H9 (cell line): Measurements from ENCODE around the gene RAC2. TPM values are rescaled to one million over a fixed set of nuclear protein-coding genes. Genes with fewer than 3 reads are reported as not detected.
A peak's percentile ranks its signal among the peaks of the same experiment; 100 is the strongest.

Experiments used
- DNase-seq: peaks from one replicate; pipeline ENCODE4 v3.0.0-alpha.2; 2017
- H2AFZ ChIP-seq: one replicate; pipeline ENCODE4 v1.6.1; 2013; ENCODE audit warnings: mild to moderate bottlenecking, low read length, control low read depth, moderate library complexity
- H2AK5ac ChIP-seq: 2 replicates; pipeline ENCODE4 v1.6.1; 2013; ENCODE audit warnings: low read length, control low read depth, mixed read lengths; ENCODE audit not compliant: insufficient read length
- H2BK120ac ChIP-seq: one replicate; pipeline ENCODE4 v1.6.1; 2013; ENCODE audit warnings: low read depth, mild to moderate bottlenecking, low read length, control low read depth, inconsistent platforms; ENCODE audit not compliant: poor library complexity, severe bottlenecking
- H2BK12ac ChIP-seq: 2 replicates; pipeline ENCODE4 v1.6.1; 2013; ENCODE audit warnings: low read length, control low read depth, mixed read lengths, low read depth; ENCODE audit not compliant: insufficient read length
- H2BK15ac ChIP-seq: 2 replicates; pipeline ENCODE4 v1.6.1; 2013; ENCODE audit warnings: low read depth, low read length, control low read depth
- H2BK20ac ChIP-seq: one replicate; pipeline ENCODE4 v1.6.1; 2013; ENCODE audit warnings: low read depth, mild to moderate bottlenecking, low read length, control low read depth, inconsistent platforms; ENCODE audit not compliant: poor library complexity, severe bottlenecking
- H2BK5ac ChIP-seq: 2 replicates; pipeline ENCODE4 v1.6.1; 2013; ENCODE audit warnings: low read length, control low read depth, mixed read lengths; ENCODE audit not compliant: insufficient read length
- H3K14ac ChIP-seq: 2 replicates; pipeline ENCODE4 v1.6.1; 2013; ENCODE audit warnings: low read length, control low read depth; ENCODE audit not compliant: insufficient read depth
- H3K18ac ChIP-seq: 2 replicates; pipeline ENCODE4 v1.6.1; 2013; ENCODE audit warnings: low read depth, mild to moderate bottlenecking, mixed read lengths, low read length, control low read depth; ENCODE audit not compliant: insufficient read length
- H3K23ac ChIP-seq: 2 replicates; pipeline ENCODE4 v1.6.1; 2013; ENCODE audit warnings: low read length, control low read depth, mixed read lengths, low read depth; ENCODE audit not compliant: insufficient read length
- H3K23me2 ChIP-seq: 2 replicates; pipeline ENCODE4 v1.6.1; 2013; ENCODE audit warnings: low read depth, mild to moderate bottlenecking, mixed read lengths, low read length, control low read depth; ENCODE audit not compliant: insufficient read length, poor library complexity, severe bottlenecking
- H3K27ac ChIP-seq: 2 replicates; pipeline ENCODE4 v1.5.1; 2013; ENCODE audit warnings: low read length, control low read depth, mixed read lengths, low read depth; ENCODE audit not compliant: insufficient read length
- H3K27me3 ChIP-seq: 2 replicates; pipeline ENCODE4 v1.6.1; 2013; ENCODE audit warnings: low read length, control low read depth, inconsistent platforms; ENCODE audit not compliant: insufficient read depth
- H3K4ac ChIP-seq: 2 replicates; pipeline ENCODE4 v1.6.1; 2013; ENCODE audit warnings: low read depth, mild to moderate bottlenecking, control low read depth, inconsistent platforms, low read length, moderate library complexity
- H3K4me1 ChIP-seq: 2 replicates; pipeline ENCODE4 v1.6.1; 2013; ENCODE audit warnings: low read length, control low read depth, inconsistent platforms; ENCODE audit not compliant: insufficient read depth
- H3K4me2 ChIP-seq: 2 replicates; pipeline ENCODE4 v1.6.1; 2013; ENCODE audit warnings: low read length, control low read depth, mixed read lengths; ENCODE audit not compliant: insufficient read length, insufficient read depth
- H3K56ac ChIP-seq: 2 replicates; pipeline ENCODE4 v1.6.1; 2013; ENCODE audit warnings: low read depth, mild to moderate bottlenecking, mixed read lengths, low read length, control low read depth; ENCODE audit not compliant: insufficient read length
- H3K79me1 ChIP-seq: 2 replicates; pipeline ENCODE4 v1.6.1; 2013; ENCODE audit warnings: low read depth, mild to moderate bottlenecking, moderate library complexity, low read length, control low read depth, inconsistent platforms; ENCODE audit not compliant: insufficient read depth, poor library complexity, severe bottlenecking
- H3K79me2 ChIP-seq: 2 replicates; pipeline ENCODE4 v1.6.1; 2013; ENCODE audit warnings: low read length, control low read depth, inconsistent platforms; ENCODE audit not compliant: insufficient read depth
- H3K9ac ChIP-seq: 2 replicates; pipeline ENCODE4 v1.6.1; 2013; ENCODE audit warnings: low read length, control low read depth, mixed read lengths; ENCODE audit not compliant: insufficient read length; ENCODE audit errors: extremely low read depth
- H3K9me3 ChIP-seq: one replicate; pipeline ENCODE4 v1.6.1; 2013; ENCODE audit warnings: low read depth, low read length, inconsistent platforms; ENCODE audit not compliant: control insufficient read depth
- H3T11ph ChIP-seq: one replicate; pipeline ENCODE4 v1.6.1; 2013; ENCODE audit warnings: mild to moderate bottlenecking, low read length, control low read depth, inconsistent platforms
- H4K20me1 ChIP-seq: one replicate; pipeline ENCODE4 v1.6.1; 2013; ENCODE audit not compliant: control insufficient read depth, insufficient read length, insufficient read depth
- H4K5ac ChIP-seq: 2 replicates; pipeline ENCODE4 v1.6.1; 2013; ENCODE audit warnings: low read depth, mild to moderate bottlenecking, mixed read lengths, low read length, control low read depth; ENCODE audit not compliant: insufficient read length
- H4K8ac ChIP-seq: replicated peaks from 2 replicates; pipeline ENCODE4 v1.6.1; 2013; ENCODE audit warnings: low read length, control low read depth, mixed read lengths, low read depth; ENCODE audit not compliant: insufficient read length
- H4K91ac ChIP-seq: 2 replicates; pipeline ENCODE4 v1.6.1; 2013; ENCODE audit warnings: low read depth, mild to moderate bottlenecking, moderate library complexity, mixed read lengths, low read length, control low read depth; ENCODE audit not compliant: insufficient read length
- H3K27ac Mint-ChIP-seq, 3 experiments: 2 replicates in 2 of 3; 3 replicates in 1 of 3; pipeline ENCODE4 v1.8.0; 2020 to 2021; ENCODE audit warnings: mixed read lengths in 3 of 3, mild to moderate bottlenecking in 1 of 3, moderate library complexity in 1 of 3
- H3K27me3 Mint-ChIP-seq: 2 replicates; pipeline ENCODE4 v1.8.0; 2021; ENCODE audit warnings: low read depth, mild to moderate bottlenecking, moderate library complexity, mixed read lengths
- H3K36me3 Mint-ChIP-seq, 3 experiments: 2 replicates in 2 of 3; 3 replicates in 1 of 3; pipeline ENCODE4 v1.8.0; 2020 to 2021; ENCODE audit warnings: low read depth in 3 of 3, mixed read lengths in 3 of 3; ENCODE audit not compliant: insufficient read depth in 1 of 3
- H3K4me1 Mint-ChIP-seq, 2 experiments: 2 replicates each; pipeline ENCODE4 v1.8.0; 2020; ENCODE audit warnings: mixed read lengths in 2 of 2
- H3K4me3 Mint-ChIP-seq, 2 experiments: 2 replicates in 1 of 2; 3 replicates in 1 of 2; pipeline ENCODE4 v1.8.0; 2020 to 2021; ENCODE audit warnings: mild to moderate bottlenecking in 2 of 2, mixed read lengths in 2 of 2, moderate library complexity in 1 of 2
- H3K9me3 Mint-ChIP-seq, 2 experiments: 2 replicates in 1 of 2; 3 replicates in 1 of 2; pipeline ENCODE4 v1.8.0; 2020; ENCODE audit warnings: mild to moderate bottlenecking in 2 of 2, mixed read lengths in 2 of 2, moderate library complexity in 1 of 2
- CTCF ChIP-seq: fragments of 200-600 bp; sonication (generic); conservative IDR thresholded peaks from 3 replicates; pipeline ENCODE4 v1.8.0; 2021; ENCODE audit warnings: antibody characterized with exemption, mild to moderate bottlenecking
- WGBS: extraction: QIAGEN DNeasy Blood & Tissue Kit; methylation state at CpG from one replicate; pipeline ENCODE4 v1.1.7; 2013; ENCODE audit warnings: missing lambda C conversion rate, low lambda C conversion rate, mixed read lengths; ENCODE audit not compliant: insufficient read length; ENCODE audit errors: extremely low coverage; 5-methylcytosine and 5-hydroxymethylcytosine counted together
- total RNA-seq: library from RNA; stranded (reverse); gene quantifications from 2 replicates; pipeline ENCODE4 v1.2.1, GENCODE V29; 2021

The RAC2 gene
- total RNA-seq, 1 experiment from 2014 or later: 2.8 TPM

GRCh38 chr22:37258753-37259401 is 14.8 kb upstream of the RAC2 start:
- H3K4me1 Mint-ChIP-seq: peaks cover 18 to 40% of the 10 kb centered on the region in 2 experiments
- Histone ChIP-seq H3K79me1 (no peaks in the 10 kb centered on the region), H4K91ac (no peak overlapping the region), H2BK20ac (no peak overlapping the region), H3K9me3 (no peaks in the 10 kb centered on the region), H3K79me2 (no peaks in the 10 kb centered on the region), H2AK5ac (no peak overlapping the region), H3K4me1 (0 out of 2 replicates have a peak, but pooled peaks cover 5% of the 10 kb centered on the region), H3K18ac (no peak overlapping the region), H2BK15ac (no peak overlapping the region), H4K8ac (no peak overlapping the region), H3K56ac (no peak overlapping the region), H3K27me3 (no peaks in the 10 kb centered on the region), H2BK12ac (no peak overlapping the region), H3K23ac (no peak overlapping the region), H3K4me2 (peak overlapping the region; percentile 30), H3K9ac (no peak overlapping the region), H2AFZ (no peak overlapping the region), H3T11ph (no peak overlapping the region), H2BK5ac (no peak overlapping the region), H4K5ac (no peak overlapping the region), H3K4ac (no peak overlapping the region), H3K27ac (no peak overlapping the region), H3K23me2 (no peaks in the 10 kb centered on the region), H3K14ac (no peak overlapping the region), H2BK120ac (no peak overlapping the region), H4K20me1 (peaks cover 3% of the 10 kb centered on the region)
- peak; percentile 37 for DNase-seq
- WGBS: no CpG with 5 or more reads among the region's 14 CpGs
- peaks cover 10% of the 10 kb centered on the region in 2 experiments for H3K9me3 Mint-ChIP-seq
- TF ChIP-seq CTCF: no peak
- peaks cover 56% of the 10 kb centered on the region for H3K27me3 Mint-ChIP-seq
- H3K27ac Mint-ChIP-seq: no peak overlapping the region
- peaks cover 0 to 3% (median 0%) of the 10 kb centered on the region in 3 experiments; a peak in 3 of 7 replicates for H3K36me3 Mint-ChIP-seq
- H3K4me3 Mint-ChIP-seq: peak overlapping the region in 1 of 2 experiments; percentile 41; a peak in 2 of 5 replicates
